Ecto neural progenitor cell (in vitro differentiated cells): ENCODE measurements around the gene KRT28.

Experiments used
- DNase-seq: peaks from one replicate; pipeline ENCODE4 v3.0.0-alpha.2; 2018; ENCODE audit warnings: low spot score

Gene KRT28

GRCh38 chr17:40799859-40800258 is at the start of gene KRT28:
Gene KRT28, minus strand, starts transcription at chr17:40799959. Its CDS starts 66 bp downstream, at chr17:40799893.
- DNase-seq, result no peak

- no peak for DNase-seq
These were observed 49.0 kb upstream of the KRT28 start for GRCh38 chr17:40848583-40849235.

- DNase-seq, result no peak
These were observed 46.9 kb upstream of the KRT28 start for GRCh38 chr17:40846515-40847144.

GRCh38 chr17:40844671-40845107 is 44.9 kb upstream of the KRT28 start:
- DNase-seq, result no peak

- no peak for DNase-seq
These were observed 43.5 kb upstream of the KRT28 start for GRCh38 chr17:40843242-40843641.

- DNase-seq, result no peak
These were observed 41.5 kb upstream of the KRT28 start for GRCh38 chr17:40841246-40841645.

- no peak for DNase-seq
These were observed 39.4 kb upstream of the KRT28 start for GRCh38 chr17:40839194-40839593.

GRCh38 chr17:40836020-40836419 is 36.3 kb upstream of the KRT28 start:
- DNase-seq, result no peak

- DNase-seq, result no peak
These were observed 34.1 kb upstream of the KRT28 start for GRCh38 chr17:40833882-40834281.

GRCh38 chr17:40832840-40833239 is 33.1 kb upstream of the KRT28 start:
- DNase-seq, result no peak

GRCh38 chr17:40830085-40830776 is 30.5 kb upstream of the KRT28 start:
- no peak for DNase-seq

- DNase-seq, result no peak
These were observed 28.8 kb upstream of the KRT28 start for GRCh38 chr17:40828454-40829044.

GRCh38 chr17:40827746-40828453 is 28.1 kb upstream of the KRT28 start:
- no peak for DNase-seq

GRCh38 chr17:40825599-40825998 is 25.8 kb upstream of the KRT28 start:
- no peak for DNase-seq

GRCh38 chr17:40824015-40824832 is 24.5 kb upstream of the KRT28 start:
- no peak for DNase-seq

- no peak for DNase-seq
These were observed 22.5 kb upstream of the KRT28 start, which contains the start of gene KRT10 for GRCh38 chr17:40822132-40822812. Gene KRT10, minus strand, starts transcription at chr17:40822614. Its CDS starts 29 bp downstream, at chr17:40822585.

GRCh38 chr17:40821536-40821935 is 21.8 kb upstream of the KRT28 start:
- DNase-seq, result no peak

GRCh38 chr17:40820228-40820838 is 20.6 kb upstream of the KRT28 start:
- no peak for DNase-seq

GRCh38 chr17:40819528-40820125 is 19.9 kb upstream of the KRT28 start:
- no peak for DNase-seq
